DMS 273 (cell line): ENCODE measurements around the gene GJC1.
A peak's percentile ranks its signal among the peaks of the same experiment; 100 is the strongest.
"Not testable (repeated sequence)": the region's sequence is repeated elsewhere in the genome, so short reads cannot be mapped to it uniquely, and the experiment has no call there.

Experiments used
- DNase-seq: peaks from one replicate; lab custom pipeline; 2025; ENCODE audit not compliant: unreplicated experiment; lab: John Stamatoyannopoulos, UW

Gene GJC1

DNA sequence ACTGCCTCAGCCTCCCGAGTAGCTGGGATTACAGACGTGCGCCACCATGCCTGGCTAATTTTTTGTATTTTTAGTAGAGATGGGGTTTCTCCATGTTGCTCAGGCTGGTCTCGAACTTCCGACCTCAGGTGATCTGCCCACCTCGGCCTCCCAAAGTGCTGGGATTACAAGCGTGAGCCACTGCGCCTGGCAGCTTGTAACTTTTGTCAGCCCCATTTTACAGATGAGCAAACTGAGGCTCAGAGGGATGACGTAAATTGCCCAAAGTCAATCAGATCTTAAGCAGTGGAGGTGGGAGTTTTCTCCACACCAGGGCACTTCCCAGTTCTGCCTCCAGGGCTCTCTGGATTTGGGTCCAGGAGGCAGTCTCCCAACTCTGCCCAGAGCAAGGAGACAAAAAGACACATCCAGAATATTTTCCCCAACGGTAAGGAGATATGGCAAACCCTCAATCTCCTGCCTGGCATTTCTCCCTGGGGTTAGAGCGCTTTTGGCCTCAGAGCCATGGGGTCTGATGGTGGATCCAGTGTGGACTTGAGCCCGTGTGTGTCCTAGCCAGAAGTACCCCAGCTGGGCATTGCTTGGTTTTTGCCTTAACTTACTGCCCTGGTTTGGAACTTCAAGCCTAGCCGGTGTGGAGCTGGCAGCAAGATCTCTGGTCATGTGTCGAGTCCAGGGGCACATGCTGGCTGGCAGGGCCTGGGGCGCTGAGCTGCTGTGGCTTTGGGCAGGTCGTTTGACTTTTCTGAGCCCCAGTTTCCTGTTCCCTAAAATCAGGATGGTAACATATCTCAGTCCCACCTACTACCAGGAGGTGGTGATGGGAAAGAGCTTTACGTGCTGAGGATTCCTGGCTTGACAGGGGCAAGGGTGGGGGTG, 67.9 kb downstream of the GJC1 start:
- DNase-seq, result peak; percentile 42

DNA sequence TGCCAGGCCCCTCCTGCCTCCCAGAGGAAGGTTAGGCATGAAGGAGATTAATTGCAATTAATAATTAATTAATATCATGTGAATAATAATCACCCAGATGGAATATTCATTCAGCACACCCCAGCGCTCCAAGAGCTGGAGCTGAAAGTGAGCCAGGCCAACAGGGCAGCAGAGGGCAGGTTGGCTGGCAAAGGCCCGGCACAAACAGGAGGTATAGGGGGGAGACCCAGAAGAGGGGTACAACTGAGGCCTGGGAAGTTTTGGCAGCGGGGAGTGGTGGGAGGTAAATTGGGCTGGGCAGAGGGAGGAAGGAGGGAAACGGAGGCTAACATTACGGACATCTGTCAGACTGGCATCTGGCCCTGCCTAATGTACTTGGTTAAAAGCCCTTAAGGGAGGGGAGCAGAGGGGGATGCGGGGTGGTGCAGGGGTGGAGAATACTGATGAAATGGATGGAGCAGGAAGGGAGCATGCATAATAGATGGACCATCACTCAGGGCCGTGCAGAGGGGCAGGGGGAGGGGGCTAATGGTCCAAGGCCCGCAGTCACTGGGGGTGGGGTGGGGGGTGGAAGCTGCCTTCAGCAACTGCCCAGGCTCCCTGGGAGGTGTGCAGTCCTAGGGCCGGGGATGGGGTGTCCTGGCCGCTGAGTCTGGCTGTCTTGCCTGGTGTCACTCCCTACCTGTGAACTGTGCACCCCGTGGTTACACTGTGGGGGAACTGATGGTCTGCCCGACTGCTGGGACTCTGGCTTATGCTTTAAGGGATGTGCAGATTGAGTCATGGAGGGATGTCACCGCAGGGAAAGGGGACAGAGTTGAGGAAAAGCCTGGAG, 69.4 kb downstream of the GJC1 start:
- peak; percentile 92 for DNase-seq

DNA sequence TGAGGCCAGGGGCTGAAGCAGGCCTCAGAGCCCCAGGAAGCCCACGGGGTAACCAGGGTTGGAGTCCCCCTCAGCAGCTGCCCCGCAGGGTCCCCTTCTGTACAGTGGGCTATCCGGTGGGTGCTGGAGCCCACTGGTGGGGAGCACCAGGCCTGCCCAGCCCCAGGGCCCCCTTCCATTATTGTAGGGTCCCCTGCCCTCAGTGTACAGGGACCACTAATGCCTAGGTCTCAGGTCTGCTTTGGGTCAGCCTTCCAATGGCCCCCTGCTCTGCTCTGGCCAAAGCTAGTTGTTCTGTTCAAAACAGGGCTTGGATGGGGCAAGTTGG, 70.2 kb downstream of the GJC1 start:
- no peak for DNase-seq

DNA sequence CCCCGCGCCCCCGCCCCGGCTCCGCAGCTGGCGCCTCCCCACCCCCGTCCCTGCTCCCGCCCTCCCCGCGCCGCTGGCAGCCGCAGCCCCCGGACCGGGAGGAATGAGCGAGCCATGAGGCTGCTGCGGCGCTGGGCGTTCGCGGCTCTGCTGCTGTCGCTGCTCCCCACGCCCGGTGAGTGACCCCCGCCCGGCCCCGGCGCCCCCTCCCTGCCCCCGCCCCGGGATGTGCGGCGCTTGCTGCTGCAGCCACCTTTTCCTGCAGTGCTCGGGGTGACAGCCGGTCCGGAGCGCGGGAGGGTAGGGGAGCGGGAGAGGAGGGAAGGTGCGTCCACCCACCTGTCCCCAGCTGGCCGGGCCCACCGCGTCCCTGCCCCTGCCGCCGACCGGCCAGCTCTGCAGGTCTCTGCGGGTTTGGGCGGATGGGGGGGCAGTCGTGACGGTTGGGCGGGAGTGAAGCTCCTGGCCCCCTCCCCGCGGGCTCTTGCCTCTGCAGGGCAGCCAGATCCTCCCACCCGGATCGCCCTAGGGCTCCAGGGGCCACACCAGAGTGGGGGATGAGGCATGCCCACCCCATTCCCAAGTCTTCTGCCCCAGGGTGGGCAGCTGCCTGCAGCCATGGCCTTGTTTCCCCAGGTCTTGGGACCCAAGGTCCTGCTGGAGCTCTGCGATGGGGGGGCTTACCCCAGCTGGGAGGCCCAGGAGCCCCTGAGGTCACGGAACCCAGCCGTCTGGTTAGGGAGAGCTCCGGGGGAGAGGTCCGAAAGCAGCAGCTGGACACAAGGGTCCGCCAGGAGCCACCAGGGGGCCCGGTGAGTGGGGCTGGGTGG, 70.8 kb downstream of the GJC1 start:
- DNase-seq, result peak; percentile 69

DNA sequence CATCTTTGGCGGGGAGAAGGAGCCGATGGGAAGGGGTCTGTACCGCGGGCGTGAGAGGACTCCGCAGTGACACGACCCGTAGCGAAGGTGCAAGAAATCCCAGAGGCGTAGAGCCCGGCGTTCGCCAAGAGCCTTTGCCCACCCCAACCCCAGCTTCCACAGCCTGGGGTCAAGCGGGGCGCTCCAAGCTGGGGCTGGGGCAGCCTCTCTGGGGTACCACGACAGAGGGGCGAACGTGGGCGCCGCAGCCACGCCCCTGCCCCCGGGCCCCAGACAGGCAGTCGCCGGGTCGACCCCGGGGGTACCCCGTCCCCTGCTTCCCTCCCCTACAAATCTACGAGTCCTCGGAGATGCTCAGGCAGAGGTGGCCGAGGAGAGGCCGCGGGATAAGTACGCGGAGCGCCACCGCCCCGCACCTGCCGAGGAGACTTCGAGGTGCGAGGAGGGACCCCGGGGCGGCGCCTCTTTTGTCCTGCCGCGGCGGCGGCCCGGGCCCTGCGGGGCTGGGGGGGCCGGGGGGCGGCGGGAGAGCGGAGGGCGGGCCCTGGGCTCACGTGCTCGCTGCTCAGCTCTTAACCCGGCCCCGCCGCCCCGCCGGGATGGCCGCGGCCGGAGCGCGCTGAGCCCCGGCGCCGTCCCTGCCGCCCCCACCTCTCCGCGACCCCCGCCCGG, 71.5 kb downstream of the GJC1 start, which contains the start of gene ADAM11:
TSS of gene ADAM11 (plus strand) at position 575 of the 672 bp plus-strand sequence. CDS start 212 bp downstream, outside the sequence.
- peak; percentile 63 for DNase-seq

DNA sequence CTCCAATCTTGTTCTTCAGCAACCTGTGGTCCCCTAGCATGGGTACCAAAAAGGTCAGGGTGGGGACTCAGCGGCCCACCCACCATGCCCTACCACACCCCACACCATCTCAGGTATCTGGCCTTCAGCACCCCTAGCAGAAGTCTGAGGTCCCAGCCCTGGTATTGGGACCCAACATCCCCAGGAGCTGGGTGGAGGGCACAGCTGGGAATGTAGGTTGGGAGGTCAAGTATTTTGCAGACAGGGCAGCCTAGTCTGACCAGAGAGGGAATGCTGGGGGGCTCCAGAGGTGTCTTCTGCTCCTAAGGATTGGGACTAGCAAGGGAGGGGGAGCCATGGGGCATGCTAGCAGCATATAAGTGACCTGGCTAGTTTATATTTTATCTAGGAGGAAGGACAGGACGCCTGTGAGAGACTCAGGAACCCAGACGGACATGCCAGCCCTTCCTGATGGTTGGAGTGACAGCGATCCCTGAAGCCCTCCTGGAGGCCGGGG, 72.1 kb downstream of the GJC1 start:
- DNase-seq, result no peak

DNA sequence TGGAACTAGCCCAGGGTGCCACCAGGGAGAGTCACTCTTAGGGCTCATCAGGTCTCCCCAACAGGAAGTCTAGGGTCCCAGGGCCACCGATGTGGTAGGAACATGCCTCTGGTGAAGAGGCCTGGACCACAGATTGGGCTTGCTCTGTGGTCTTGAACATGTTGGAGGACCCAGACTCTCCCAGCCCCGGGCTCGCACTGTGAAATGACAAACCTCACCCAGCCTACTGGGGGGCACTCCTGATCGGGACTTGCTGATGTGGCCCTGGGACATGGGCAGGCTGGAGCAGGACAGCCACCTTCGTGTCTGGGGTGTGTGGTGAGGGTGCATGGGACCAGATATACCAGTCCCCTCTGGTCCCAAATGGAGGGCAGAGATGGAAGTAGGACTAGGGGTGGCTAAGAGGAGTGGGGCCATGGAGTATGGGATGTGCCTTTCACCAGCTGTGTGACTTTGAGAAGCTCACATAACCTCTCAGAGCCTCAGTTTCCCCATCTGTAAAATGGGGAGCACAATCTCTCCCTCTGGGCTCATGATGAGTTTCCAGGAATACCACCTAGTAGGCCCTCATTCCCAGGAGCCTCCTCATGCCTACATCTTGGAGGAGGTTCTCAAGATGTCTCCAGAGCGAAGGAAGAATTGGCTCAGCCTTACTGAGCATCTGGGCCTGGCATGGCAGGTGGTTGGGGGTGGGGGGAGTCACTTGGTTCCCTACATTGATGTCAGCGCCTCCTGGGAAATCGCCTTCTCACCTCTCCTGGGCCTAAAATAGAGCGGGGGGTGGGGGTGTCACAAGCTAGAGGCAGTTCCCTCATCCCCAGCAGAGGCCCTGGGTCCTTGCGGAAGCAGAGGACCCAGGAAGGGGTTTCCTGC, 72.8 kb downstream of the GJC1 start:
- peak; percentile 48 for DNase-seq

DNA sequence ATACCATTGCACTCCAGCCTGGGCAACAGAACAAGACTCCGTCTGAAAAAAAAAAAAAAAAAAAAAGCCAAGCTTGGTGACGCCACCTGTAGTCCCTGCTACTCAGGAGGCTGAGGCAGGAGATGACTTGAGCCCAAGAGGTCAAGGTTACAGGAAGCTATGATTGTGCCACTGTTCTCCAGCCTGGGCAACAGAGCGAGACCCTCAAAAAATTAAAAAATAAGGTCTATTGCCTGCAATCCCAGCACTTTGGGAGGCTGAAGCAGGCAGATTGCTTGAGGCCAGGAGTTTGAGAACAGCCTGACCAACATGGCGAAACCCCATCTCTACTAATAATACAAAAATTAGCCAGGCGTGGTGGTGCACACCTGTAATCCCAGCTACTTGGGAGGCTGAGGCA, 74.9 kb downstream of the GJC1 start:
- not testable (repeated sequence) for DNase-seq

DNA sequence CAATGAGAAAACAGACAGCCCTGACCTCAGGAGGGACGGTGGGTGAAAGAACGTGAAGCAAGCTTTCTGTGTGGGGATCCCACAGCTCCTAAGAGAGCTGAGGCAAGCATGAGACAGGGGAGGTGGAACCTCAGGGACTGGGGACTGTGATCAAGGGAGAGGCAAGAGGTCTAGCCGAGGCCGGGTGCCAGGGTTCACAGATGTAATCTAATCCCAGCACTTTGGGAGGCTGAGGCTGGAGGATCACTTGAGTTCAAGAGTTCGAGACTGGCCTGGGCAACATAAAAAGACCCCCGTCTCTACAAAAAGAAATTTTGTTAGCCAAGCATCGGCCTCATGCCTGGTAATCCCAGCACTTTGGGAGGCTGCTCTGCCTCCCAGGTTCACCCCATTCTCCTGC, 75.8 kb downstream of the GJC1 start:
- DNase-seq, result peak; percentile 29

DNA sequence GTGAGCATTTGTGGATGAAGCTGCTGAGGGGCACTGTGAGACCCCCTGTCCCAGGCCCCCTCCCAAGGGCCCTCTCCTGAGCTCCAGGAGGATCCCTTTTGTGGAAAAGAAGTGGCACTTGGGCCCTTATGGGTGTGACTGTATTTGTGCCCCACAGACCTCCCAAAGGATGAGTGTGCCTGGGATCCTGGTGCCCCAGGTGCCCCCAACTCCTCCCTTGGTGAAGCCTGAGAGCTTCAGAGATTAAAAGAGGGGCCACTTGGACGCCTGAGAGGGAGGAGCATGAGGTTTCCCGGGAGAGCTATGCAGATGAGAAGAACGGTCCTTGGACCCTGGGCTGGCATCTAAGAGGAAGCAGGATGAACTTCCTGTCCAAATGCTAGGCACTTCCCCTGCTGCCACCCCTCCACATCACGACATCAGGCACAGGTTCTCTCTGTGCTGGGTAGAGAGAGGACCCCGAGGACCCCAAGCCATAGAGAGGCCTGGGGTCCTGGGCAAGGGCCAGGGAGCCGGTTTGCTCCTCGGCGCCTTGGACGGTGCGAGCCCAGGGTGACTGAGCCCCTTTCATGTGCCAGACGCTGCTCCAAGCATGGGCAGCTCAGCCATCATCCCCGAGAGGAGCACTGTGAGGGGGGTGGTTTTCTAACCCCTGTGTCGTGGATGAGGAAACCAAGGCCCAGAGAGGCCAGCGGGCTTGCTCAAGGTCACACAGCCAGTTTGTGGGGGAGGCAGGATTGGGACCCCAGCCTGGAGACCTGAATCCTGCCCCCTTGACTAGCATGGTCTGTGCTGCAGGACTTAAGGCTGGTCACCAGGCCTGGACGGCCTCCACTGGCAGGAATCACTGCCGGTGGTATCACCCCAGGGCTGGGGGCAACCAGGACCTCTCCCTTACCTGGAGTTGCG, 76.9 kb downstream of the GJC1 start:
- no peak for DNase-seq

DNA sequence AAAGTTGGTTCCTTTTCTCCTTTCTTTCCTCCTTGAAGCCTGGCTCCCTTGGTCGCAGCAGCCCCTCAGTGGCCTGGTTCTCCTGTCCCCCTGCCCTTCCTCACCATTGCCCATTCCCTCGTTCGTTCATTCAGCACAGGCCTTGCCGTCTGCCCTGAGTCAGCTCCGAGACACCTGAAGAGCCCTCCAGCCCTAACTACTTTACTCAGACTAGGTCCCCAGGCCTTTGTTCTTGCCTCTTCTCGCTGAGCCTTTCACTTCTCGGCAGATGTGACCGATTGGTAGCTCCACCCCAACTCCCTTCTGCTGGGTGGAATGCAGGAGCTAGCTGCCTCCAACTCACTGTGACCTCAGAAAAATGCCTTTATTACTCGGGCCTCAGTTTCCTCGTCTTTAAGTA, 78.3 kb downstream of the GJC1 start:
- no peak for DNase-seq

DNA sequence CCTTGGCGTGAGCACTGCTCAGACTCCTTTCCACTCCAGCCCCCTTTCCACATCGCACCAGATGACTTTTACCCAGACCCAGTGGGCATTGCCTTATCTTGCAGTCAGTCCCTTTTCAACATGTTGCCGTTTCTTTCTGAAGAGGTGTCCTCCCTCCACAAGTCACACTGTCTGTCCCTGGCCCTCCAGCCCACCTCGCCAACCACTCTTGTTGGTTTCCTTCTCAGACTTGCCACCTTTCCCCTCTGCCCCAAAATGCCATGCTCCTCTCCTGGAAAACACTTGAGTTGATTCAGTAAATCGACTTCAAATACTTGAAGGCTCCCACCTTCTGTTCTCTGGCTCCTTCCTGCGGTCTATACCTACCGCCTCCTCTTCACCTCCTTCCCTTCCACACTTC, 78.8 kb downstream of the GJC1 start:
- no peak for DNase-seq

DNA sequence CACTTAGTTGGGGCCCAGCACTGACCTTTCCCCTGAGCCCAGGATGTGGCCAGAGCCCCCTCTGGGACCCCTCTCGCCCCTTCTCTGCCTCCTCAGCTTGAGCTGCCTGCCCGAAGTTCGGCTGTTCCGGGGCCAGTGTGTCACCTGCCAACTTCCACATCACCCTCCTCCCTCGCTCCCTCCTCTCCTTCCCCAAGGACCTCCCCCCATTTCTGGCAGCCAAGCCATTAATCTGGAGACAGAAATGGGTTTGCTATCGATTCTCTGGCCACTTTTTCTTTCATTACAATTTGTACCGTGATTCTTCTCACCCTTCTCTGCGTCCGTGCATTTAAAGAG, 80.1 kb downstream of the GJC1 start:
- no peak for DNase-seq

DNA sequence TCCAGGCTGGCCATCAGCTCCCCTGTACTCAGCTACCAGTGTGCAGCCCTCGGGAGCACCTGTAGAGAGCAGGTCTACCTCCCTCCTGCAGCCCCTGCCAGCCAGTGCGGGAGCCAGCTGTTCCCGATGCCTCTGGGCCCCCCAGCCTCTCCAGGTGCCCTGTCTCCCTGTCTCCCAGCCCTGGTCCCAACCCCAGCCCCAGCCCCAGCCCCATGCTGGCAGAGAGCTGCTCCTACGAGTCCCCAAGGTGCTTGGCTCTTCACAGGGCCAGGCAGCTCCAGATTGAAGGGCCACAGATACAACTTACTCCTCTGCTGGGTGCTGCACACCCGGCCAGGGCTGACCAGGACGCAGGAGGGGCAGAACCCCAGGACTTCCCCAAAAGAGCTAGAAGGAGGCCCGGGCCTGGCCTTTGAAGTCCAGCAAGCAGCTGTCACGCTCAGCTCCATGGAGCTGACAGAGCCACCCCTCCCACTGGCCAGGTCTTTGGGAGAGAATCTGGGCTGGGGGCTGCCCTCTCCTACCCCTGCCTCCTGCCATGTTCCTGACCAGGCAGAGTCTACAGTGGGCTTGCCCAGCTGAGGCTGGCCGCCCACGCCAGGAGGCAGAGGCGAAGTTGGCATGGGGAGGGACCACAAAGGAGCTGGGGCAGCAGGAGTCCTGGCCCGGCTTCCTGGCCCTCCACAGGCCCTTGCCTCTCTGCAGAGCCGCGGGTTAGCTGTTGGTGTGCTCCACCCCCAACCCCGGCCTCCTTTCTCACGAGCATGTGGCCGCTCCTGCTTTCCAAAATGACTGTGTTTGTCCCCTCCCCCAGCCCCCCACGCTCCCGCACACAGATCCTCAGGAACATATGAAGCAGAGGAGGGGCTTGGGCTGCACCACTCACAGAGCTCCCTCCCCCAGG, 80.8 kb downstream of the GJC1 start:
- peak; percentile 34 for DNase-seq
